Astrocyte (in vitro differentiated cells and primary cell): ENCODE data around the gene DCST1.

Experiments used
- CTCF ChIP-seq: IDR thresholded peaks from 2 replicates; pipeline ENCODE4 v1.5.1; 2011; ENCODE audit warnings: low read depth, mild to moderate bottlenecking, inconsistent platforms, low read length, moderate library complexity; ENCODE audit not compliant: insufficient read depth
- EZH2 ChIP-seq: IDR thresholded peaks from 2 replicates; pipeline ENCODE4 v1.6.1; 2012; ENCODE audit warnings: mild to moderate bottlenecking, low read length, inconsistent platforms; ENCODE audit not compliant: insufficient read depth

- no peak for TF ChIP-seq CTCF
- TF ChIP-seq EZH2: no peak
Observed at GRCh38 chr1:155040358-155041093, 6.9 kb downstream of the DCST1 start.
